IPS-NIHi7 (cell line): ENCODE data around the gene OR1J1.

ENCODE experiments used
- DNase-seq: peaks from one replicate; pipeline ENCODE4 v3.0.0; 2012; ENCODE audit warnings: mixed read lengths; ENCODE audit errors: extremely low spot score

Gene OR1J1, protein sequence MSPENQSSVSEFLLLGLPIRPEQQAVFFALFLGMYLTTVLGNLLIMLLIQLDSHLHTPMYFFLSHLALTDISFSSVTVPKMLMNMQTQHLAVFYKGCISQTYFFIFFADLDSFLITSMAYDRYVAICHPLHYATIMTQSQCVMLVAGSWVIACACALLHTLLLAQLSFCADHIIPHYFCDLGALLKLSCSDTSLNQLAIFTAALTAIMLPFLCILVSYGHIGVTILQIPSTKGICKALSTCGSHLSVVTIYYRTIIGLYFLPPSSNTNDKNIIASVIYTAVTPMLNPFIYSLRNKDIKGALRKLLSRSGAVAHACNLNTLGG

DNA sequence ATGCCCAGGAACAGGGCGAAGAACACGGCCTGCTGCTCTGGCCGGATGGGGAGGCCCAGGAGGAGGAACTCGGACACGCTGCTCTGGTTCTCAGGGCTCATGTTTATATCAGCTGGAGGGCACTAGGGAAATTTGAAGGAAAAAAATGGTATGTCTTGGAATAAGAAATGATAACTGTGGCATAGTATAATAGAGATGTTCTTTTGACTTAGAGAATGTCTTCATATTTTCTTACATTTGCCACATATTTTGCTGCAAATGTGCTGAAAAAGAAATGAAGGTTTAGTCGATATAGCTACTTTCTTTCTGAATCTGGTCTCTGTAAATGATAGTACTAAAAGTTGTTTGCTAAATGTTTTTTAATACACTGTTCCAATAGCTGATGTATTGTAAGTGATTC lies at the start of gene OR1J1:
Gene OR1J1, minus strand, starts transcription at position 101 of the 400 bp plus-strand sequence. Its CDS starts 0 bp downstream, at position 101.
- no peak for DNase-seq

DNA sequence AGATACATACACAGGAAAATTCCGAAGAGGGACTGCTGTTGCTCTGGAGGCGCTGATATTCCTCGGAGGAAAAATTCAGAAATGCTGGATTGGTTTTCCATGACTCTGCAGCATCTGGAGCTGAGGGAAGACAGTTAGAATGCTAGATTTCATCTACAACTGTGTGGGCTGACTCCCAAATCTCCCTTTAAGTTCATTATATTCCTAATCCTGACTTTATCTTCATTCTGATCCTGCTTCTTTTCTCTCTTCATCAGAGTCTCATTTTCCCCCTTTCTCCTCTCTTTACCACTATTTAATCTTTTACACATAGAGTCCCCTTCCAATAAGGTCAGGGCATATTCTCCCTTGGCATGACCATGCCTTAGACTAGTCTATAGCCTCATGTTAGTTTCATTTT lies 49.5 kb upstream of the OR1J1 start, which contains the start of gene OR1N1:
Gene OR1N1, minus strand, starts transcription at position 101 of the 400 bp plus-strand sequence. Its CDS starts 0 bp downstream, at position 101.
- DNase-seq: no peak

DNA sequence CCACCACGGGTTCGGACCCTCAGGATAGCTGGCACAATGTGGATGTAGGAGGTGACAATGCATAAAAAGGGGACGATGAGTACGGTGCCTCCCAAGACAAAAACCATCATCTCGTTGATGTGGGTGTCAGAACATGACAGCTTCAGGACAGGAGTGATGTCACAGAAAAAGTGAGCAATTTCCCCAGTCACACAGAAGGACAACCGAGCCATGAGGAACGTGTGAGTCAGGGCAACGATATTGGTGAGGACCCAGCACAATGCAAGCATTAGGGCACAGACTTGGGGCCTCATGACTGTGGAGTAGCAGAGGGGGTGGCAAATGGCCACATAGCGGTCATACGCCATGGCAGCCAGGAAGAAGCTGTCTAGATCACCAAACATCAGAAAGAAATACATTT lies 48.9 kb upstream of the OR1J1 start:
- DNase-seq: no peak

DNA sequence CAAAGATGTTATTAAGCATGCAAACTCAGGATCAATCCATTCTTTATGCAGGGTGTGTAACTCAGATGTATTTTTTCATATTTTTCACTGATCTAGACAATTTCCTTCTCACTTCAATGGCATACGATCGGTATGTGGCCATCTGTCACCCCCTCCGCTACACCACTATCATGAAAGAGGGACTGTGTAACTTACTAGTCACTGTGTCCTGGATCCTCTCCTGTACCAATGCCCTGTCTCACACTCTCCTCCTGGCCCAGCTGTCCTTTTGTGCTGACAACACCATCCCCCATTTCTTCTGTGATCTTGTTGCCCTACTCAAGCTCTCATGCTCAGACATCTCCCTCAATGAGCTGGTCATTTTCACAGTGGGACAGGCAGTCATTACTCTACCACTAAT lies 41.6 kb upstream of the OR1J1 start:
- DNase-seq: no peak

DNA sequence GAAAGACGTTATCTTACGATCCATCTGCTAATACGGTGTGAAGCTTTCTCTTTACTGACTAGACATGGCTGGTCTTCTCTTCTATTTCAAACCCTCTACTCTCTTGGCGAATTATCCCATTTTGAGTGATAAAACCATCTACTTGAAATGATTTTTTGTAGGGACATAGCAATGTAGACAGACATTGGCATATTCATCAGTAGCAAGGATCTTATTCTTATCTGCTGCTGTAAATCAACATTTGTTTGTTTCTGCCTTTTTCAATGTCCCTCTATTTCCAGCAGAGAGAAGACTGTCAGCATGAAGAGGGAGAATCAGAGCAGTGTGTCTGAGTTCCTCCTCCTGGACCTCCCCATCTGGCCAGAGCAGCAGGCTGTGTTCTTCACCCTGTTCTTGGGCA lies 41.1 kb upstream of the OR1J1 start, which contains the start of gene OR1J4:
Gene OR1J4, plus strand, starts transcription at position 301 of the 400 bp plus-strand sequence. Its CDS starts 0 bp downstream, at position 301.
- DNase-seq: no peak

DNA sequence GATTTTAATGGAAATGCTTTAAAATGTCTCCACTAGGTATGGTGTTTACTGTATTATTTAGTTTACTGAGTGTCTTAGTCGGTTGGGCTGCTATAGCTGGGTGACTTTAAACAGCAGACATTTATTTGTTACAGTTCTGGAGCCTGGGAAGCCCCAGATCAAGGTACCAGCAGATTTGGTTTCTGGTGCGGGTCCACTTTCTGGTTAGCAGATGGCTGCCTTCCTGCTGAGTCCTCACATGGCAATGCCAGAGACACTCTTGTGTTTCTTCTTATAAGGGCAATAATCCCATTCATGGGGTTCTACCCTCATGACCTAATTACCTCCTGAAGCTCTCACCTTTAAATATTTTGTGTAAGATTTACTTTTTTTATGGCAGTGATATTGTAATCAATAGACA lies 40.5 kb upstream of the OR1J1 start:
- no peak for DNase-seq

DNA sequence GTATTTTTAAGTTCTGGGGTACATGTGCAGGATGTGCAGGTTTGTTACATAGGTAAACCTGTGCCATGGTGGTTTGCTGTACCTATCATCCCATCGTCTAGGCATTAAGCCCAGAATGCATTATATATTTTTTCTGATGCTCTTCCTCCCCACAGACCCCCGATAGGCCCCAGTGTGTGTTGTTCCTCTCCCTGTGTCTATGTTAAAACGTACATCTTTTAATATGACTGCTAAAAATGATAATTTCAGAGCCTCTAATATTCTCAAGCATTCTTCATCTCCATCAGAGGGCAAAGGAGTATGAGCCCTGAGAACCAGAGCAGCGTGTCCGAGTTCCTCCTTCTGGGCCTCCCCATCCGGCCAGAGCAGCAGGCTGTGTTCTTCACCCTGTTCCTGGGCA lies 32.8 kb upstream of the OR1J1 start, which contains the start of gene OR1J2:
Gene OR1J2, plus strand, starts transcription at position 301 of the 400 bp plus-strand sequence. Its CDS starts 0 bp downstream, at position 301.
- DNase-seq: no peak

DNA sequence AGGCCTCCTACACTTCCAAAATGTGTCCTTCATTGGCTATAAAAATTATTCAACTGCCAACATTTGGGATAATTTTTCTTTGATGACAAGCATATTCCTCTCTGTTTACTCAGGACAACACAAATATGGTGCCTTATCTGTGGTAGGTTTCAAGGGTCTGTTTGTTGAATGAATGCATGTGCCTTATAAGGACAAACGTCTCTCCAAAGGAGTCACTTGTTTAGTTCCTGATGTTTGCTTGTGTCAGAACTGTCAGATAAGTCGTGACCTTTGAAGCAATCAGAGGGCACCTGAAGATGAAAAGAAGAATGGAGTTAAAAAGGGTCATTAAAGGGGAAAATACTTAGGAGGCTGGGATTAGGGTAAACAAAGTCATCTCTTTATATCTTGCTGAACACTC lies 29.2 kb upstream of the OR1J1 start:
- no peak for DNase-seq

DNA sequence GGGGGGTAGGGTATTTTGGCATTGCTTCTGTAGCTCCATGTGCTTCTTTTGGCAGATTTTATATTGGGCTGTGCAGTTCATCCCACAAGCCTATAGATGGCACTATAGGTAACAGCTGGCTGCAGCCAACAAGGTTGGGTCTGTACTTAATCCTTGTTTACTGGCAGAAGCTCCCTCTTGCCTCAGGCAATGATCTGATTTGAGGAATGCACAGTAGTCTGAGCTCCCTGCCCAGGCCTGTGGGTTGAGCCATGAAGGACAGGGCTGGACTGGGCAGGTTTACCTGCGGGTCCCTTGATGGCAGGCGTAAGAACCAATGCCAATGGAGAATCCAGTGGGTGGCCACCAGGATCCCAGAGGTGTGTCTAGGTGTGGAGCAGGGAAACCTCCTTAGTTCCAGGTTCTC lies 21.2 kb upstream of the OR1J1 start:
- DNase-seq: peak; percentile 43

DNA sequence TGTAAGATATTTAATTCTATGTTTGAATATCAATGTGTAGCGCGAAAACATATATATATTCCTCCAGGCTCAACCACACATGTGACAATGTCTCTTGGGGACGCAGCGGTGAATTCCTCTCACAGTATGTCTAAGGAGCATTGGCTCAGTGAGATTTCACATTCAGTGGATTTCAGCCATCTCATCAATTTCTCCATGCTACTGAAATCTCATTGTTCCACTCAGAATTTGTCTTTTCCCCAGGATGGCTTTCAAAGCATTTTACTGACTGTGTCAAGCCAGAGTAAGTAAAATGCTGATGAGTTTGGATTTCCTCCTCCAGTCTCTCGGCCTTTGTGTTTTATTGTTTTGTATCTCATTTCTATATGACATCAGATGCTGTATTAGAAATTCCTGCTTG lies 1.3 kb upstream of the OR1J1 start:
- DNase-seq: no peak

DNA sequence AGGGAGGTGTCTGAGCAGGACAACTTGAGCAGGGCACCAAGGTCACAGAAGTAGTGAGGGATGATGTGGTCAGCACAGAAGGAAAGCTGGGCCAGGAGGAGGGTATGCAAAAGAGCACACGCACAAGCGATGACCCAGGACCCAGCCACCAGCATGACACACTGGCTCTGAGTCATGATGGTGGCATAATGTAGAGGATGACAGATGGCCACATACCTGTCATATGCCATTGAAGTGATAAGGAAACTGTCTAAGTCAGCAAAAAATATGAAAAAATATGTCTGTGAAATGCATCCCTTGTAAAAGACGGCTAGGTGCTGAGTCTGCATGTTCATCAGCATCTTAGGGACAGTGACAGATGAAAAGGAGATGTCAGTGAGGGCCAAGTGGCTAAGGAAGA lies 380 bp downstream of the OR1J1 start:
- no peak for DNase-seq

DNA sequence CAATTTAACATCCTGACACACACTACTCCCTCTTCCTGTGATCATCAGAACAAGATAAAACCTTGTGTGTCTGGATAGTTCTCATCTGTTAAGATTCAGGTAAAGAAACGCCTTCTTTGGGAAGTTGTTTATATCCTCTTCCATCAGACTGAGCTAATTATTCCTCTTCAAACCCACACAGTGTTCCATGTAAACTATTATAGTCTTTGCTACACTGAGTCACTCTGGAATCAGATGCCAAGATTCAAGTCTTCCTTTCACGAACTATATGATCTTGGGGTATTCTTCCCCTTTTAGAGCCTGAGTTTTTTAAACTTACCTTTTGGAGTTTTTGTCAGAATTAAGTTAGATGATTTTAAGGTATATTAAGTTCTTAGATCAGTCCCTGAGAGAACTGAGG lies 2.0 kb downstream of the OR1J1 start:
- DNase-seq: no peak

DNA sequence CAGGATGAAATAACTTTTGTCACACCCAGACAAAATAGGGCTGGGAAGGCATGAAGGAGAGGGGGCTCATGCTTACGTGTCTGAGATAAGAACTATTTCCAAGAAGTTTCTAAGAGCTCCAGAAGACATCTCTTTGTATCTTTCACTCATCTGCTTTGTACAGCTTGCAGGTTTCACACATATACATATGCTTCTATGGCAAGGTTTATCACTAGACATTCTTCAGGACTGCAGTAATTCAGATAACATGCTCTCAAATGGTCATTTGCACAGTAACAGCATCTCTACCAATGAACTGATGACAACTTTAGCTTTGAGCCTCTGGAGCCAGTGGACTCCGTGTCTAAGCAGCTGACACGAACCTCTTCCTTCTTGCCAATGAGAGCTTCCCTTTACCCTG lies 3.2 kb downstream of the OR1J1 start:
- no peak for DNase-seq

DNA sequence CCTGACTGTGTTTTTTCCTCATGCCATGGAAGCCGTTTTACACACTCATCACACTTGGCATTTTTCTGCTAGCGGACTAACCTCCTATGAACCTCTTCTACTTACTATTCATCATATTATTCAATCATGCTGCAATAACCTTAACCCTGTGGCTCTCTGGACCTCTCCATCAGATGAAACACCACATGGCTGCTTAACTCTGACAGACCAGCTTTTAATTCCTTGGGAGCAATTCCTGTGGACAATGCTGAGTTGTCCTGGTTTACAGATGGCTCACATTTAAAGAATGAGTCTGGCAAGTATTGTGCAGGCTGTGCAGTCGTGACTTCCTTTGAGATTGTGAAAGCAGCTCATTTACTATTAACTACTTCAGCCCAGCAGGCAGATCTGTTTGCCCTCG lies 9.0 kb downstream of the OR1J1 start:
- DNase-seq: no peak

DNA sequence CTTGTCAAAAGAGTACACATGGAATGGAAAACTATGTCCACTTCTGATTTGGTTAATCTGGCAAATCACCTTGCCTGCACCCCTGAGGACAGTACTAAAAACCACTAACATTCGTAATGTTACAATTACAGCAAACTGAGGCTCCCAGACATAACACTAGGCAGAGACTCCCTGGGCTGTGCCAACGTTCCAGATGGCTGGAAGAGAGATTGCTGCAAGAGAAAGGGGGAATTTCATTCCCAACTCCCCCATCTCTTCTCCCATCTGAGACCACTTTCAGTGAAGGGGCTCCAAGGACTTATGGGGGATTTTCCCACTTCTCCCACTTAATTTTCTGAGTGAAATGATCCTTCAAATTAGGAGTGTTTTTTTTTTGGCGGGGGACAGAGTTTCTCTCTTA lies 11.3 kb downstream of the OR1J1 start:
- DNase-seq: no peak

DNA sequence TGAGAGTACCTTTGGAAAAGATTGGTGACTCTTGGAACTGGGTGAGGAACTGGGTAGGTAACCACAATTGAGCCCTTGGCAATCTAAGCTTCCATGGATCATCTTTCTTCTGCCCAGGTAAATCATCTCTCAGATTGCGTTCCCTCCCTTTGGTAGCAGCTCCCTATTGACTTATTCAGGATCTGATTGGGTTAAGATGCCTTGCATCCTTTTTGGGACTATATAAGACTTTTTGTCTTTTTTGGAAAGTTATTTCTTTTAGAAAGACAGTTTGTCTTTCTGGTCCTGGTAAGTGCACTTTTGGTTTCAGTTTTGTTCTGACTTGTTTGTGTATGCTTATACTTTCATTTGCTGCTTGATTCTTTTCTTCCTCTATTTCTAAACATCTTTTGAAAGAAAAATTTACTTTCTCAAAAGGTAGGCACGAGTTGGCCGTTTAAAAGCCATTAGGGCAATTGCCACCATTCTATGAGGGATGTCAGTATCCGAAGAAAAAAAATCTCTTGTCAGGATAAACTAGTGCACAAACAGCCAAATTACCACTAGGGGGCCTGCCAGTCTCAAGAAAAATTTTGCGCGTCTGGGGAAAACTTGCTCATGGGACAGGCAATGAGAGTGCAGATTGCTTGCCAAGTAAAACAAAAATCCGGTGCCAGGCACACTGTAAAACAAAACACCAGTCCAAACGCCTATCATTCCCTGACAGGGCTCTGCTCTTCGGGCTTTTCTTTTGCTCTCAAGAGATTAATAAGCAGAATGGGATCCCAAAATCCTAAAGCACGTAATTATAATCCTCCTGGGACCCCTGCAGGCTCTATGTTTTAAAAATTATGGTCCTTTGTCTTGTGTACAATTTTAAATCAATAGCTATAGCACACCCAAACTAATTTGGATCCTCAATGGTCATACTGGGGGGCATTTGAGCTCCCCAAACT lies 12.8 kb downstream of the OR1J1 start:
- DNase-seq: peak; percentile 67

DNA sequence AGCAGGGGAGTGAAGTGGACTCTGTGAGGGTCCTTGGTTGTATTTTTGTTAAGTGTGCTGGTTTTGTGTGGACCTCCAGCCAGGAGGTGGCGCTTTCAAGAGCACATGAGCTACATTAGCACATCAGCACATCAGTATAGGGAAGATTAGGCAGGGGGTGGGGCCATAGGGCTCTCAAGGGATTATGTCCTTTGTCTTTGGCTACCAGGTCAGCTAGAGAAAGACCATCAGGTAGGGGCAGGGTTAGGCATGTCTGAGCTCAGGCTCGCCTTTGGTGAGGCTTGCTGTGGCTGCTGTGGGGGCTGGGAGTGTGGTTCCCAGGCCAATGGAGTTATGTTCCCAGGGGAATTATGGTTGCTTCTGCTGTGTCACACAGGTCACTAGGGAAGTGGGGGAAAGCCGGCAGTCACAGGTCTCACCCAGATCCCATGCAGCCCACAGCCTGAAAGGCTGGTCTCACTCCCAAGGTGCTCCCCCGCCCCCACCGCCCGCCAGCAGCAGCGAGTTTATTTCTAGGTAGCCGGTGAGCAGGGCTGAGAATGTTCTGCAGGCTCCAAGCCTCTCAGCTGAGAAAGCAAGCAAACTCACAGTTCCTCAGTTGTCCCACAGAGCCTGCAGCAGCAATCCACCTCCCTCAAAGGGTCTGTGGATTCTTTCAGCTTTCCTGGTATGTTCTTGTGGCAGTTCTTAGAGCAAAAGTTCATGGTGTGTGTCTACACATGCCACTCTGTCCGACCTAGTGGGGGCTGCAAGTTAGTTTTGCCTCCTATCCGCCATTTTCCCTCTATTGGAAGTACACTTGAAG lies 13.7 kb downstream of the OR1J1 start:
- no peak for DNase-seq

DNA sequence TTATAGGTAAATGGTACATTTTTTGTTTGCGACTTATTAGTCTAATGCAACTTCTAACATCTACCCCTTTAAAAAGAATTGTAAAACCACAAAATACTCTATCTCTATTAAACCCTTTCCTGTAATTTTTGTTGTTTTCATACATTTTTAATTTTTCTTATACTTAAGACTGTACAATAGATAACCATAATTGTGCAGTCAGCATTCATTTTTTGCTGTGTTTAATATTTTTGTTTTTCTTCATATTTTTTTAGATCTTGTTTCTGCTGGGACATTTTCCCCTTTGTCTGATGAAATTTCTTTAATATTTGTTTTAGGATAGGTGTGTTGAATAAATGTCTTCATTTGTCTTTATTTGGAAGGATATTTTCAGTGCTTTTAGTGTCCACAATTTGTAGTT lies 19.9 kb downstream of the OR1J1 start:
- DNase-seq: no peak

DNA sequence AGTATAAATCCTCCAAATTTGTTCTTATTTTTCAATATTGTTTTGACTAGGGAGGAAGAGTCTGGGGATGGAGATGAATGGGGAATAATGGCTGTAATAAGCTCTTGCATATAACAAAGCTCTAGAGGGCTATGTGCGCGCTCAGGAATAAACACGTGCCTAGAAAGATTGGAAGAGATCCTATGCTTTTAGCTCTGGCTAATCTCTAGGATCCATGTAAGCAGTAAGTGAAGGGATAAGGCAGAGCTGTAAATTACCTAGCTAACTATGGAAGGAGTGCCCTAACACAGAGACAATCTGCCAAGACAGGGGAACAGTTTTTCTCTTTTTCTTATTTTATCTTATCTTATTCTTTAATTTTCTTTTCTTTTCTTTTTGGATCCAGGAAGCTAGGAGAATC lies 21.6 kb downstream of the OR1J1 start:
- no peak for DNase-seq

DNA sequence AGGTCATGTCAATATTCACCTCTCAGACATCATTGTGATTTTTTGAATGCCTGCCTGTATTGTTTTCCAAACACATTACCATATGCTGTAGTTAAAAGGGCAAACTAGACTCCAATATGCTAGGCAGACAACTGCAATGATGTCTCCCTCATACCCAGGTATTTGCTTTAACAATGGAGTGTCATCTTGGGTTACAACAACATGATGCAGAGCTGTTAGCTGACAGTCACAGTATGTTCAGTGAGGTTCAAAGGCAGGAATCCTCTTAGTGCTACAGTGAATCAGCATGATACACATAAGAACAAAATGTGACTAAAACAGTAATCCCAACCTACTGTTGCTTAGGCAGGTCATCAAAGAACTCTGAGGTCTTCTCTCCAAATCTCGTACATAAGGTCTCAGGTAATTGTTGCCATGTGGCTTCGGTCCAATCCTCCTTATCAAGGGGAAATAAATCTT lies 24.0 kb downstream of the OR1J1 start:
- no peak for DNase-seq

DNA sequence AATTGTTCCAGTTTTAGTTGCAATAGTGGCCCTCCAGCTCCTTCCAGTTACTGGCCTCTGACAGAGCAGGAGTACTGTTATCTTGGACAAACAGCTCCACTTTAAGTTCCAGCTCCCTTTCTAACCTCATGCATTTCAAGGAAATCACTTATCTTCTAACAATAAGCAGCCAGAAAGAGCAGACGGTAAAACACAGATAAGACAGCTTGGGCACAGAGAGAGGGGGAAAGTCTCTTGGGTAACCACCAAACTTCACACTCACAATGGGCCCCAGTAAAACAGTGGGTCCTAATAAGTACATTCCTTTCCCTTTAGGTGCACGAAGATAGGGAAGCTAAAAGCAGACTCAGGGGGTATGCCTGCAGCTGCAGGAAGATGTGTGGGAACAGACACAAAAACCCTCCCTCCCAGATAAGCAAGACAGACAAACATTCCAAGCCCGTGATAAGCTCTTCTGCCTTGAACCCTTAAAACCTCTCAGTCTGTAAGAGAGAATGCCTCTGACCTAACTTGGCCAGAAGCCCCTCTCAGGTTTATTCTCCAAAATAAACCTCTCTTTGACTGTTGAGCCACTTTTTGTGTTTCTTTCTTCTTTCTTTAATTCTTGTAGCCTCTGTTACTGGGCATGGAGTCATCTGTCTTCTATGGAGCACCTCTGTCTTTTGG lies 30.8 kb downstream of the OR1J1 start:
- DNase-seq: no peak
